WTC11 (cell line): ENCODE results near the gene LENG9. TPM values are rescaled to one million over a fixed set of nuclear protein-coding genes. Genes with fewer than 3 reads are reported as not detected.

ENCODE experiments used
- ATAC-seq: fragments of 200-7000 bp; cut with Tn5 transposase; 2 replicates; pipeline ENCODE4 v1.10.0; 2021; ENCODE audit warnings: mild to moderate bottlenecking, moderate library complexity
- CTCF ChIA-PET: fragments of 300-600 bp; sonication (Branson Sonifier 250); formaldehyde crosslinking; loops from one replicate; lab custom pipeline; 2021; ENCODE audit warnings: antibody characterized with exemption; lab: Charles Lee
- POLR2A ChIA-PET: fragments of 350-600 bp; sonication (Branson Sonifier 250); formaldehyde crosslinking; loops from one replicate; lab custom pipeline; 2021; ENCODE audit warnings: antibody characterized with exemption; lab: Charles Lee
- DNase-seq: peaks from one replicate; pipeline ENCODE4 v3.0.0; 2021; ENCODE audit warnings: low spot score
- H3K27ac Mint-ChIP-seq: 2 replicates; pipeline ENCODE4 v1.8.0; 2021; ENCODE audit warnings: mixed read lengths
- H3K27me3 Mint-ChIP-seq: 2 replicates; pipeline ENCODE4 v1.8.0; 2021; ENCODE audit warnings: low read depth, mild to moderate bottlenecking, moderate library complexity, mixed read lengths
- H3K36me3 Mint-ChIP-seq: 2 replicates; pipeline ENCODE4 v1.8.0; 2021; ENCODE audit warnings: mixed read lengths
- H3K4me1 Mint-ChIP-seq: 2 replicates; pipeline ENCODE4 v1.8.0; 2022; ENCODE audit warnings: mixed read lengths
- H3K4me3 Mint-ChIP-seq: 2 replicates; pipeline ENCODE4 v1.8.0; 2021; ENCODE audit warnings: mild to moderate bottlenecking, moderate library complexity, mixed read lengths
- H3K9me3 Mint-ChIP-seq: 2 replicates; pipeline ENCODE4 v1.8.0; 2021; ENCODE audit warnings: mixed read lengths
- GTF2I ChIP-seq: fragments of 250-450 bp; sonication (Bioruptor Pico); conservative IDR thresholded peaks from 2 replicates; pipeline ENCODE4 v1.4.0; 2021; ENCODE audit warnings: mild to moderate bottlenecking
- IRF2 ChIP-seq: sonication (generic); formaldehyde crosslinking; IDR thresholded peaks from 2 replicates; pipeline ENCODE4 v1.8.0; 2022; ENCODE audit warnings: low read depth, missing genetic modification reagents, borderline replicate concordance
- KAT7 ChIP-seq: sonication (generic); formaldehyde crosslinking; IDR thresholded peaks from 2 replicates; pipeline ENCODE4 v1.8.1; 2023; ENCODE audit warnings: missing genetic modification reagents, mild to moderate bottlenecking, borderline replicate concordance
- NFE2L1 ChIP-seq: sonication (generic); formaldehyde crosslinking; IDR thresholded peaks from 2 replicates; pipeline ENCODE4 v1.8.1; 2023; ENCODE audit warnings: missing genetic modification reagents
- PRDM15 ChIP-seq: sonication (generic); formaldehyde crosslinking; IDR thresholded peaks from 2 replicates; pipeline ENCODE4 v1.8.0; 2022; ENCODE audit warnings: missing genetic modification reagents
- STAT6 ChIP-seq: sonication (generic); formaldehyde crosslinking; conservative IDR thresholded peaks from 2 replicates; pipeline ENCODE4 v1.8.1; 2023; ENCODE audit warnings: mild to moderate bottlenecking, low read depth, missing genetic modification reagents, moderate library complexity
- TEAD1 ChIP-seq: sonication (generic); formaldehyde crosslinking; IDR thresholded peaks from 2 replicates; pipeline ENCODE4 v1.8.0; 2022; ENCODE audit warnings: mild to moderate bottlenecking, missing genetic modification reagents
- ZNF121 ChIP-seq: sonication (generic); formaldehyde crosslinking; IDR thresholded peaks from 2 replicates; pipeline ENCODE4 v1.8.0; 2023; ENCODE audit warnings: missing genetic modification reagents
- ZNF263 ChIP-seq: sonication (generic); formaldehyde crosslinking; IDR thresholded peaks from 2 replicates; pipeline ENCODE4 v1.8.1; 2022; ENCODE audit warnings: low read depth, mild to moderate bottlenecking, moderate library complexity, missing genetic modification reagents
- ZNF317 ChIP-seq: sonication (generic); formaldehyde crosslinking; IDR thresholded peaks from 2 replicates; pipeline ENCODE4 v1.8.1; 2023; ENCODE audit warnings: low read depth, mild to moderate bottlenecking, moderate library complexity, missing genetic modification reagents, borderline replicate concordance
- ZNF416 ChIP-seq: fragments of 250-450 bp; sonication (Bioruptor Pico); IDR thresholded peaks from 2 replicates; pipeline ENCODE4 v1.9.0; 2021; ENCODE audit warnings: mild to moderate bottlenecking, inconsistent platforms
- ZNF671 ChIP-seq: fragments of 250-450 bp; sonication (Bioruptor Pico); IDR thresholded peaks from 2 replicates; pipeline ENCODE4 v1.8.0; 2021; ENCODE audit warnings: mild to moderate bottlenecking
- total RNA-seq: library from RNA; stranded (reverse); gene quantifications from 3 replicates; pipeline ENCODE4 v1.2.3, GENCODE V29; 2021
- TF ChIP-seq, protein P1 (sequence below): fragments of 250-450 bp; sonication (Bioruptor Pico); IDR thresholded peaks from 2 replicates; pipeline ENCODE4 v1.9.0; 2021; ENCODE audit warnings: mild to moderate bottlenecking
- TF ChIP-seq, protein P2 (sequence below): sonication (generic); formaldehyde crosslinking; IDR thresholded peaks from 2 replicates; pipeline ENCODE4 v1.8.0; 2022; ENCODE audit warnings: mild to moderate bottlenecking, missing genetic modification reagents
- TF ChIP-seq, protein P3 (sequence below): sonication (generic); formaldehyde crosslinking; IDR thresholded peaks from 2 replicates; pipeline ENCODE4 v1.8.1; 2023; ENCODE audit warnings: mild to moderate bottlenecking, missing genetic modification reagents, moderate library complexity
- TF ChIP-seq, protein P4 (sequence below): sonication (generic); formaldehyde crosslinking; IDR thresholded peaks from 2 replicates; pipeline ENCODE4 v1.8.1; 2023; ENCODE audit warnings: mild to moderate bottlenecking, missing genetic modification reagents, moderate library complexity

Gene LENG9
- total RNA-seq, 1 experiment from 2014 or later = 6.1 TPM

DNA sequence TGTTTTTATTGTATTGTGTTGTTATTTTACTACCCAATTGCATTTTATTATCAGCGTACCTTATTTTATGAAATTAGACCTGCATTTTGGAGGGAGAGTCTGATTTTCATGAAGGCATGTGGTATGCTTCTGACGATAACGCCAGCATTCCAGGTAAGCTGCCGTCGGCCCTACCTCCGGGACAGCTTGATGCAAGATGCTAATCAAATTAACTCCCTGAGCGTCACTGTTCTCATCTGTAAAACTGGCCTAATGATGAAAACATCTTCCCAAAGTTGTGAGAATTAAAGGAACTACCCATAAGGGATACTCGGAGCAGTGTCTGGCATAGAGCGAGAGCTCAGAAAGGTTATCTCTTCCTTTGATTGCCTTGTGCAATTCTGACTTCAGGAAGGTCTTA lies 26.2 kb upstream of the LENG9 start (continued):
- no peak for TF ChIP-seq PRDM15 (CRISPR knock-in tag)
- TF ChIP-seq, protein P1, sequence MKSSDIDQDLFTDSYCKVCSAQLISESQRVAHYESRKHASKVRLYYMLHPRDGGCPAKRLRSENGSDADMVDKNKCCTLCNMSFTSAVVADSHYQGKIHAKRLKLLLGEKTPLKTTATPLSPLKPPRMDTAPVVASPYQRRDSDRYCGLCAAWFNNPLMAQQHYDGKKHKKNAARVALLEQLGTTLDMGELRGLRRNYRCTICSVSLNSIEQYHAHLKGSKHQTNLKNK (CRISPR knock-in tag) = no peak
- no peak for TF ChIP-seq KAT7

DNA sequence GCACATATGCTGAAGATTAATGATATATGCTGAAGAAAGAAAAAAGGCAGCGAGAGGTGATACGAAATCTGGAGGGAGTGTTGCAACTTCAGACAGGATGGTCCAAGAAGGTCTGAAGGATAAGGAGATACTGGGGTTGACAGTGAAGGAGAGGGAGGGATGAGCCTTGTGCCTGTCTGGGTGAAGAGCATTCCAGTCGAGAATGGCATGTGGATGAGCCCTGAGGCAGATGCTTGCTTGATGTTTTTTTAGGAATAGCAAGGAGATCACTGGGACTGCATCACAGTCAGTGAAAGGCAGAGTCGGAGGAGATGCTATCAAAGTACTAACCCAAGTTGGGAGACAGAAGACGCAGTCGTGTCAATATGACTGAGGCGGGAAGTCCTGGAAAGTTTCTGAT lies 25.8 kb upstream of the LENG9 start:
- ChIA-PET POLR2A (no interaction called here), CTCF (no interaction called here)
- ATAC-seq (no peak), DNase-seq (no peak)
- TF ChIP-seq, protein P2, sequence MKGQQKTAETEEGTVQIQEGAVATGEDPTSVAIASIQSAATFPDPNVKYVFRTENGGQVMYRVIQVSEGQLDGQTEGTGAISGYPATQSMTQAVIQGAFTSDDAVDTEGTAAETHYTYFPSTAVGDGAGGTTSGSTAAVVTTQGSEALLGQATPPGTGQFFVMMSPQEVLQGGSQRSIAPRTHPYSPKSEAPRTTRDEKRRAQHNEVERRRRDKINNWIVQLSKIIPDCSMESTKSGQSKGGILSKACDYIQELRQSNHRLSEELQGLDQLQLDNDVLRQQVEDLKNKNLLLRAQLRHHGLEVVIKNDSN (CRISPR knock-in tag) = no peak
- TF ChIP-seq ZNF317 (CRISPR knock-in tag) = no peak
- no peak for TF ChIP-seq TEAD1 (CRISPR knock-in tag)
- TF ChIP-seq, protein P3, sequence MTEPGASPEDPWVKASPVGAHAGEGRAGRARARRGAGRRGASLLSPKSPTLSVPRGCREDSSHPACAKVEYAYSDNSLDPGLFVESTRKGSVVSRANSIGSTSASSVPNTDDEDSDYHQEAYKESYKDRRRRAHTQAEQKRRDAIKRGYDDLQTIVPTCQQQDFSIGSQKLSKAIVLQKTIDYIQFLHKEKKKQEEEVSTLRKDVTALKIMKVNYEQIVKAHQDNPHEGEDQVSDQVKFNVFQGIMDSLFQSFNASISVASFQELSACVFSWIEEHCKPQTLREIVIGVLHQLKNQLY (CRISPR knock-in tag) = no peak
- no peak for TF ChIP-seq ZNF671 (CRISPR knock-in tag)
- TF ChIP-seq, protein P4, sequence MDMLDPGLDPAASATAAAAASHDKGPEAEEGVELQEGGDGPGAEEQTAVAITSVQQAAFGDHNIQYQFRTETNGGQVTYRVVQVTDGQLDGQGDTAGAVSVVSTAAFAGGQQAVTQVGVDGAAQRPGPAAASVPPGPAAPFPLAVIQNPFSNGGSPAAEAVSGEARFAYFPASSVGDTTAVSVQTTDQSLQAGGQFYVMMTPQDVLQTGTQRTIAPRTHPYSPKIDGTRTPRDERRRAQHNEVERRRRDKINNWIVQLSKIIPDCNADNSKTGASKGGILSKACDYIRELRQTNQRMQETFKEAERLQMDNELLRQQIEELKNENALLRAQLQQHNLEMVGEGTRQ (CRISPR knock-in tag) = no peak
- no peak for TF ChIP-seq NFE2L1 (CRISPR knock-in tag)
- TF ChIP-seq, all 79 proteins: peak for 0
- Mint-ChIP-seq H3K36me3 (peaks cover 19% of the 10 kb centered on the region), H3K4me3 (no peak overlapping the region), H3K9me3 (peaks cover 28% of the 10 kb centered on the region), H3K27ac (no peak overlapping the region), H3K4me1 (no peaks in the 10 kb centered on the region), H3K27me3 (peaks cover 50% of the 10 kb centered on the region)

- Mint-ChIP-seq H3K4me1 (peaks cover 5% of the 10 kb centered on the region), H3K36me3 (no peaks in the 10 kb centered on the region), H3K27me3 (peaks cover 29% of the 10 kb centered on the region), H3K9me3 (peaks cover 5% of the 10 kb centered on the region; the same call in 1 of the 2 replicates), H3K4me3 (no peak overlapping the region), H3K27ac (no peak overlapping the region)
- ChIA-PET POLR2A (no interaction called here), CTCF (no interaction called here)
- DNase-seq (no peak), ATAC-seq (no peak)
- TF ChIP-seq TEAD1 (CRISPR knock-in tag) (no peak), STAT6 (no peak), ZNF416 (CRISPR knock-in tag) (no peak), ZNF121 (CRISPR knock-in tag) (no peak), ZNF263 (CRISPR knock-in tag) (no peak), IRF2 (CRISPR knock-in tag) (no peak), GTF2I (CRISPR knock-in tag) (no peak)
These were observed 22.3 kb upstream of the LENG9 start for GRCh38 chr19:54485851-54486250.
